Activated naive CD8-positive, alpha-beta T cell treated with anti-CD3 and anti-CD28 coated beads, Interleukin-2, amount 50 U/mL, for 24 hours (primary cell): Measurements from ENCODE around the gene STX1B.

ENCODE experiments used
- ATAC-seq: fragments of 150-1000 bp; cut with Tn5 transposase; one replicate; pipeline ENCODE4 v1.10.0; 2021
- DNase-seq: peaks from one replicate; pipeline ENCODE4 v3.0.0; 2021
- H3K27ac Mint-ChIP-seq: one replicate; pipeline ENCODE4 v1.8.0; 2021; ENCODE audit warnings: mild to moderate bottlenecking, mixed read lengths
- H3K27me3 Mint-ChIP-seq: one replicate; pipeline ENCODE4 v1.8.0; 2021; ENCODE audit warnings: mixed read lengths
- H3K36me3 Mint-ChIP-seq: one replicate; pipeline ENCODE4 v1.8.0; 2021; ENCODE audit warnings: low read depth, mixed read lengths
- H3K4me1 Mint-ChIP-seq: one replicate; pipeline ENCODE4 v1.8.0; 2021; ENCODE audit warnings: mixed read lengths
- H3K4me3 Mint-ChIP-seq: one replicate; pipeline ENCODE4 v1.8.0; 2021; ENCODE audit warnings: mild to moderate bottlenecking, moderate library complexity, mixed read lengths
- H3K9me3 Mint-ChIP-seq: one replicate; pipeline ENCODE4 v1.8.0; 2021; ENCODE audit warnings: mixed read lengths

STX1B gene

GRCh38 chr16:31010585-31011325, at the start of gene STX1B:
STX1B (minus strand) TSS chr16:31010638; CDS start chr16:31010396, 242 bp downstream.
- peak within 1 kb of the TSS; percentile 56 for H3K4me3 Mint-ChIP-seq
- peak; percentile 12 for ATAC-seq
- peak; percentile 56 for DNase-seq
- H3K4me1 Mint-ChIP-seq, result peaks cover 12% of the 10 kb centered on the region
- H3K27ac Mint-ChIP-seq, result no peak within 1 kb of the TSS
- peaks cover 25% of the 10 kb centered on the region for H3K27me3 Mint-ChIP-seq
- H3K9me3 Mint-ChIP-seq, result no peaks in the 10 kb centered on the region
- no peaks in the 10 kb centered on the region for H3K36me3 Mint-ChIP-seq

GRCh38 chr16:31055613-31056012, 45.2 kb upstream of the STX1B start:
- H3K4me3 Mint-ChIP-seq, result no peak overlapping the region
- ATAC-seq (no peak), DNase-seq (no peak)
- H3K27me3 Mint-ChIP-seq, result no peaks in the 10 kb centered on the region
- peaks cover 8% of the 10 kb centered on the region for H3K4me1 Mint-ChIP-seq
- no peak overlapping the region for H3K27ac Mint-ChIP-seq
- H3K36me3 Mint-ChIP-seq, result peaks cover 6% of the 10 kb centered on the region
- H3K9me3 Mint-ChIP-seq, result no peaks in the 10 kb centered on the region

GRCh38 chr16:31052114-31052513, 41.7 kb upstream of the STX1B start:
- H3K36me3 Mint-ChIP-seq, result no peaks in the 10 kb centered on the region
- DNase-seq, result no peak

GRCh38 chr16:31050280-31051030, 40.0 kb upstream of the STX1B start:
- Mint-ChIP-seq H3K27ac (no peak overlapping the region), H3K4me3 (no peak overlapping the region), H3K27me3 (no peaks in the 10 kb centered on the region), H3K36me3 (no peaks in the 10 kb centered on the region), H3K9me3 (no peaks in the 10 kb centered on the region), H3K4me1 (peaks cover 8% of the 10 kb centered on the region)
- ATAC-seq (no peak), DNase-seq (no peak)

More at GRCh38 chr16:31052114-31052513, 41.7 kb upstream of the STX1B start:
- no peaks in the 10 kb centered on the region for H3K9me3 Mint-ChIP-seq
- H3K27ac Mint-ChIP-seq, result no peak overlapping the region
- no peak overlapping the region for H3K4me3 Mint-ChIP-seq
- H3K4me1 Mint-ChIP-seq, result peaks cover 8% of the 10 kb centered on the region
- peak; percentile 99 for ATAC-seq
- H3K27me3 Mint-ChIP-seq, result no peaks in the 10 kb centered on the region

- H3K9me3 Mint-ChIP-seq, result no peaks in the 10 kb centered on the region
- H3K36me3 Mint-ChIP-seq, result peaks cover 3% of the 10 kb centered on the region
- no peaks in the 10 kb centered on the region for H3K27me3 Mint-ChIP-seq
- DNase-seq, result no peak
- ATAC-seq, result no peak
- no peak overlapping the region for H3K27ac Mint-ChIP-seq
- H3K4me1 Mint-ChIP-seq, result no peaks in the 10 kb centered on the region
- H3K4me3 Mint-ChIP-seq, result no peak overlapping the region
These were observed 33.6 kb upstream of the STX1B start for GRCh38 chr16:31043898-31044481.

- H3K27me3 Mint-ChIP-seq, result no peaks in the 10 kb centered on the region
- DNase-seq (no peak), ATAC-seq (no peak)
- peaks cover 3% of the 10 kb centered on the region for H3K36me3 Mint-ChIP-seq
- H3K9me3 Mint-ChIP-seq, result no peaks in the 10 kb centered on the region
- no peak overlapping the region for H3K4me3 Mint-ChIP-seq
- no peak overlapping the region for H3K27ac Mint-ChIP-seq
- no peaks in the 10 kb centered on the region for H3K4me1 Mint-ChIP-seq
These were observed 32.9 kb upstream of the STX1B start for GRCh38 chr16:31043352-31043751.

GRCh38 chr16:31042866-31043265, 32.4 kb upstream of the STX1B start:
- Mint-ChIP-seq H3K27ac (no peak overlapping the region), H3K4me3 (no peak overlapping the region), H3K4me1 (no peaks in the 10 kb centered on the region), H3K36me3 (peaks cover 3% of the 10 kb centered on the region), H3K27me3 (no peaks in the 10 kb centered on the region), H3K9me3 (no peaks in the 10 kb centered on the region)
- DNase-seq (no peak), ATAC-seq (no peak)

GRCh38 chr16:31038993-31039392, 28.6 kb upstream of the STX1B start:
- no peaks in the 10 kb centered on the region for H3K27me3 Mint-ChIP-seq
- no peak for DNase-seq
- H3K4me1 Mint-ChIP-seq, result peaks cover 8% of the 10 kb centered on the region
- no peaks in the 10 kb centered on the region for H3K9me3 Mint-ChIP-seq
- no peak overlapping the region for H3K4me3 Mint-ChIP-seq
- H3K36me3 Mint-ChIP-seq, result peaks cover 6% of the 10 kb centered on the region
- no peak overlapping the region for H3K27ac Mint-ChIP-seq
- no peak for ATAC-seq

GRCh38 chr16:31036691-31037090, 26.3 kb upstream of the STX1B start:
- ATAC-seq, result no peak
- no peak for DNase-seq
- Mint-ChIP-seq H3K4me1 (peaks cover 19% of the 10 kb centered on the region), H3K36me3 (peaks cover 6% of the 10 kb centered on the region), H3K27ac (no peak overlapping the region), H3K9me3 (no peaks in the 10 kb centered on the region), H3K4me3 (no peak overlapping the region), H3K27me3 (no peaks in the 10 kb centered on the region)

GRCh38 chr16:31033709-31034492, 23.5 kb upstream of the STX1B start:
- peak overlapping the region; percentile 90 for H3K4me3 Mint-ChIP-seq
- H3K9me3 Mint-ChIP-seq, result no peaks in the 10 kb centered on the region
- no peaks in the 10 kb centered on the region for H3K27me3 Mint-ChIP-seq
- DNase-seq (peak; percentile 92), ATAC-seq (peak; percentile 41)
- peak overlapping the region; percentile 92 for H3K27ac Mint-ChIP-seq
- peaks cover 19% of the 10 kb centered on the region for H3K4me1 Mint-ChIP-seq
- peaks cover 3% of the 10 kb centered on the region for H3K36me3 Mint-ChIP-seq

GRCh38 chr16:31032736-31033708, 22.6 kb upstream of the STX1B start, which contains the start of gene STX4:
STX4 (plus strand) TSS chr16:31033558; CDS start chr16:31033806, 248 bp downstream.
- ATAC-seq, result peak; percentile 83
- Mint-ChIP-seq H3K27me3 (no peaks in the 10 kb centered on the region), H3K36me3 (peaks cover 3% of the 10 kb centered on the region), H3K9me3 (no peaks in the 10 kb centered on the region), H3K4me3 (peak within 1 kb of the TSS; percentile 90), H3K4me1 (peaks cover 19% of the 10 kb centered on the region), H3K27ac (peak within 1 kb of the TSS; percentile 92)
- peak; percentile 99 for DNase-seq

- DNase-seq (no peak), ATAC-seq (no peak)
- Mint-ChIP-seq H3K27ac (no peak overlapping the region), H3K4me3 (no peak overlapping the region), H3K4me1 (peaks cover 19% of the 10 kb centered on the region), H3K9me3 (no peaks in the 10 kb centered on the region), H3K36me3 (peaks cover 3% of the 10 kb centered on the region), H3K27me3 (no peaks in the 10 kb centered on the region)
These were observed 20.8 kb upstream of the STX1B start for GRCh38 chr16:31031276-31031675.

- no peak for DNase-seq
- Mint-ChIP-seq H3K9me3 (no peaks in the 10 kb centered on the region), H3K4me1 (peaks cover 13% of the 10 kb centered on the region), H3K4me3 (no peak overlapping the region), H3K27me3 (no peaks in the 10 kb centered on the region), H3K27ac (no peak overlapping the region), H3K36me3 (peaks cover 1% of the 10 kb centered on the region)
- no peak for ATAC-seq
These were observed 18.8 kb upstream of the STX1B start for GRCh38 chr16:31029272-31029671.
